Uterus (tissue), 2 donors: Measurements from ENCODE around the gene BBS5.

Source experiments
- CTCF ChIP-seq, 4 experiments: fragments of 200-600 bp in 2 of 4; fragments of 450-650 bp in 2 of 4; sonication (generic) in 2 of 4; IDR thresholded peaks; one replicate each; pipeline ENCODE4 v1.5.1; 2016 to 2019; ENCODE audit warnings: antibody characterized with exemption in 4 of 4, mild to moderate bottlenecking in 2 of 4, moderate library complexity in 1 of 4
- POLR2A ChIP-seq, 2 donors: fragments of 450-650 bp; IDR thresholded peaks; one replicate each; pipeline ENCODE4 v1.6.1; 2016; ENCODE audit warnings: antibody characterized with exemption in 2 of 2, mild to moderate bottlenecking in 1 of 2, moderate library complexity in 1 of 2

- no peak for TF ChIP-seq POLR2A (IDR thresholded peaks at IDR 0.05)
- no peak for TF ChIP-seq CTCF (IDR thresholded peaks at IDR 0.05)
Measured at GRCh38 chr2:169525434-169525833, 46.1 kb downstream of the BBS5 start.
